Fibroblast of lung (primary cell): Measurements from ENCODE around the gene SYCP1.

Experiments used
- EZH2 ChIP-seq: IDR thresholded peaks from 2 replicates; pipeline ENCODE4 v1.5.1; 2012; ENCODE audit warnings: low read length, control low read depth, mild to moderate bottlenecking; ENCODE audit errors: missing control alignments
- TF ChIP-seq, protein P1 (sequence below), 2 donors: IDR thresholded peaks in 1 of 2; conservative IDR thresholded peaks in 1 of 2; 1 replicate in 1 of 2; 2 replicates in 1 of 2; pipeline ENCODE4 v1.5.1; 2011 to 2012; ENCODE audit warnings: low read length in 2 of 2, control low read depth in 1 of 2, inconsistent platforms in 1 of 2, low read depth in 1 of 2, mild to moderate bottlenecking in 1 of 2

GRCh38 chr1:114820392-114820791 is 34.3 kb upstream of the SYCP1 start:
- TF ChIP-seq, protein P1, sequence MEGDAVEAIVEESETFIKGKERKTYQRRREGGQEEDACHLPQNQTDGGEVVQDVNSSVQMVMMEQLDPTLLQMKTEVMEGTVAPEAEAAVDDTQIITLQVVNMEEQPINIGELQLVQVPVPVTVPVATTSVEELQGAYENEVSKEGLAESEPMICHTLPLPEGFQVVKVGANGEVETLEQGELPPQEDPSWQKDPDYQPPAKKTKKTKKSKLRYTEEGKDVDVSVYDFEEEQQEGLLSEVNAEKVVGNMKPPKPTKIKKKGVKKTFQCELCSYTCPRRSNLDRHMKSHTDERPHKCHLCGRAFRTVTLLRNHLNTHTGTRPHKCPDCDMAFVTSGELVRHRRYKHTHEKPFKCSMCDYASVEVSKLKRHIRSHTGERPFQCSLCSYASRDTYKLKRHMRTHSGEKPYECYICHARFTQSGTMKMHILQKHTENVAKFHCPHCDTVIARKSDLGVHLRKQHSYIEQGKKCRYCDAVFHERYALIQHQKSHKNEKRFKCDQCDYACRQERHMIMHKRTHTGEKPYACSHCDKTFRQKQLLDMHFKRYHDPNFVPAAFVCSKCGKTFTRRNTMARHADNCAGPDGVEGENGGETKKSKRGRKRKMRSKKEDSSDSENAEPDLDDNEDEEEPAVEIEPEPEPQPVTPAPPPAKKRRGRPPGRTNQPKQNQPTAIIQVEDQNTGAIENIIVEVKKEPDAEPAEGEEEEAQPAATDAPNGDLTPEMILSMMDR (conservative IDR thresholded peaks at IDR 0.05 in 1 of 2, IDR thresholded peaks at IDR 0.05 in 1 of 2; ENCODE audit: low read depth in 1 of 2, low read length in 2 of 2): no peak
- no peak for TF ChIP-seq EZH2
